Neural cell (in vitro differentiated cells): Measurements from ENCODE around the gene SLC16A12.

Experiments
- EP300 ChIP-seq: fragments of 450-650 bp; conservative IDR thresholded peaks from 2 replicates; pipeline ENCODE4 v1.6.1; 2014; ENCODE audit warnings: antibody characterized with exemption, mild to moderate bottlenecking, moderate library complexity; ENCODE audit not compliant: poor library complexity, severe bottlenecking
- EZH2 ChIP-seq: fragments of 200-600, 300-800 bp; shearing (Covaris generic), sonication (generic); IDR thresholded peaks from 2 replicates; pipeline ENCODE4 v1.6.1; 2014; ENCODE audit warnings: antibody characterized with exemption, low read length, borderline replicate concordance, mild to moderate bottlenecking; ENCODE audit not compliant: insufficient read depth, poor library complexity, severe bottlenecking
- MXI1 ChIP-seq: fragments of 450-650 bp; conservative IDR thresholded peaks from 2 replicates; pipeline ENCODE4 v1.6.1; 2014; ENCODE audit warnings: antibody characterized with exemption, mild to moderate bottlenecking; ENCODE audit not compliant: poor library complexity, severe bottlenecking
- POLR2AphosphoS5 ChIP-seq: IDR thresholded peaks from 2 replicates; pipeline ENCODE4 v1.6.1; 2012
- RAD21 ChIP-seq: fragments of 450-650 bp; conservative IDR thresholded peaks from 2 replicates; pipeline ENCODE4 v1.6.1; 2014; ENCODE audit warnings: antibody characterized with exemption, mild to moderate bottlenecking, moderate library complexity
- SMC3 ChIP-seq: fragments of 450-650 bp; conservative IDR thresholded peaks from 2 replicates; pipeline ENCODE4 v1.6.1; 2014; ENCODE audit warnings: antibody characterized with exemption, mild to moderate bottlenecking, moderate library complexity; ENCODE audit not compliant: poor library complexity
- TAF1 ChIP-seq: IDR thresholded peaks from 2 replicates; pipeline ENCODE4 v1.6.1; 2012; ENCODE audit warnings: low read depth
- TF ChIP-seq, protein P1 (sequence below): fragments of 450-650 bp; IDR thresholded peaks from 2 replicates; pipeline ENCODE4 v1.5.1; 2014; ENCODE audit warnings: antibody characterized with exemption, mild to moderate bottlenecking, moderate library complexity; ENCODE audit not compliant: poor library complexity, severe bottlenecking
- TF ChIP-seq, protein P2 (sequence below): IDR thresholded peaks from 2 replicates; pipeline ENCODE4 v1.6.1; 2012; ENCODE audit warnings: borderline replicate concordance

DNA sequence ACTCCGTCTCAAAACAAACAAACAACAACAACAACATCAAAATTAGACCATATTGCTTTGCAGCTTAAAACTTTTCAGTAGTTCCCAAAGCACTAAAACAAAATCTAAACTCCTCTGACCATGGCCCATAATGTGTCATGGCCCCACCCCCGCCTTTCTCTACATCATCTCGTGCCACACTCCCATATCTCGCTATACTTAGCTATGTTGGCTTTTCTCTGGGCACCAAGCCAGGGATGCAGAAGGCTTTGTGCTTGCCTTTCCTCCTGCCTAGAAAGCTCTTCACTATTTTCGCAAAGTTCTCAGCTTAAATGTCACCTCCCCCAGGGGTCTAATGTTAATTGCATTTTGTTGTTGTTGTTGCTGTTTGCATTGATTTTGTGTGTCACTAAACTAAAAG, 15.1 kb upstream of the SLC16A12 start:
- no peak for TF ChIP-seq POLR2AphosphoS5
- TF ChIP-seq, protein P1, sequence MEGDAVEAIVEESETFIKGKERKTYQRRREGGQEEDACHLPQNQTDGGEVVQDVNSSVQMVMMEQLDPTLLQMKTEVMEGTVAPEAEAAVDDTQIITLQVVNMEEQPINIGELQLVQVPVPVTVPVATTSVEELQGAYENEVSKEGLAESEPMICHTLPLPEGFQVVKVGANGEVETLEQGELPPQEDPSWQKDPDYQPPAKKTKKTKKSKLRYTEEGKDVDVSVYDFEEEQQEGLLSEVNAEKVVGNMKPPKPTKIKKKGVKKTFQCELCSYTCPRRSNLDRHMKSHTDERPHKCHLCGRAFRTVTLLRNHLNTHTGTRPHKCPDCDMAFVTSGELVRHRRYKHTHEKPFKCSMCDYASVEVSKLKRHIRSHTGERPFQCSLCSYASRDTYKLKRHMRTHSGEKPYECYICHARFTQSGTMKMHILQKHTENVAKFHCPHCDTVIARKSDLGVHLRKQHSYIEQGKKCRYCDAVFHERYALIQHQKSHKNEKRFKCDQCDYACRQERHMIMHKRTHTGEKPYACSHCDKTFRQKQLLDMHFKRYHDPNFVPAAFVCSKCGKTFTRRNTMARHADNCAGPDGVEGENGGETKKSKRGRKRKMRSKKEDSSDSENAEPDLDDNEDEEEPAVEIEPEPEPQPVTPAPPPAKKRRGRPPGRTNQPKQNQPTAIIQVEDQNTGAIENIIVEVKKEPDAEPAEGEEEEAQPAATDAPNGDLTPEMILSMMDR, result no peak
- TF ChIP-seq, protein P2, sequence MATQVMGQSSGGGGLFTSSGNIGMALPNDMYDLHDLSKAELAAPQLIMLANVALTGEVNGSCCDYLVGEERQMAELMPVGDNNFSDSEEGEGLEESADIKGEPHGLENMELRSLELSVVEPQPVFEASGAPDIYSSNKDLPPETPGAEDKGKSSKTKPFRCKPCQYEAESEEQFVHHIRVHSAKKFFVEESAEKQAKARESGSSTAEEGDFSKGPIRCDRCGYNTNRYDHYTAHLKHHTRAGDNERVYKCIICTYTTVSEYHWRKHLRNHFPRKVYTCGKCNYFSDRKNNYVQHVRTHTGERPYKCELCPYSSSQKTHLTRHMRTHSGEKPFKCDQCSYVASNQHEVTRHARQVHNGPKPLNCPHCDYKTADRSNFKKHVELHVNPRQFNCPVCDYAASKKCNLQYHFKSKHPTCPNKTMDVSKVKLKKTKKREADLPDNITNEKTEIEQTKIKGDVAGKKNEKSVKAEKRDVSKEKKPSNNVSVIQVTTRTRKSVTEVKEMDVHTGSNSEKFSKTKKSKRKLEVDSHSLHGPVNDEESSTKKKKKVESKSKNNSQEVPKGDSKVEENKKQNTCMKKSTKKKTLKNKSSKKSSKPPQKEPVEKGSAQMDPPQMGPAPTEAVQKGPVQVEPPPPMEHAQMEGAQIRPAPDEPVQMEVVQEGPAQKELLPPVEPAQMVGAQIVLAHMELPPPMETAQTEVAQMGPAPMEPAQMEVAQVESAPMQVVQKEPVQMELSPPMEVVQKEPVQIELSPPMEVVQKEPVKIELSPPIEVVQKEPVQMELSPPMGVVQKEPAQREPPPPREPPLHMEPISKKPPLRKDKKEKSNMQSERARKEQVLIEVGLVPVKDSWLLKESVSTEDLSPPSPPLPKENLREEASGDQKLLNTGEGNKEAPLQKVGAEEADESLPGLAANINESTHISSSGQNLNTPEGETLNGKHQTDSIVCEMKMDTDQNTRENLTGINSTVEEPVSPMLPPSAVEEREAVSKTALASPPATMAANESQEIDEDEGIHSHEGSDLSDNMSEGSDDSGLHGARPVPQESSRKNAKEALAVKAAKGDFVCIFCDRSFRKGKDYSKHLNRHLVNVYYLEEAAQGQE, result no peak
- TF ChIP-seq TAF1, result no peak
- TF ChIP-seq EP300, result no peak
- no peak for TF ChIP-seq RAD21
- no peak for TF ChIP-seq EZH2
- no peak for TF ChIP-seq MXI1
- no peak for TF ChIP-seq SMC3
